ENCODE results near the gene LRCH1. TPM values are rescaled to one million over a fixed set of nuclear protein-coding genes. Genes with fewer than 3 reads are reported as not detected.

Gene LRCH1
- total and polyA plus RNA-seq, 2 experiments from 2014 or later: 3.9 to 9.2 TPM

DNA sequence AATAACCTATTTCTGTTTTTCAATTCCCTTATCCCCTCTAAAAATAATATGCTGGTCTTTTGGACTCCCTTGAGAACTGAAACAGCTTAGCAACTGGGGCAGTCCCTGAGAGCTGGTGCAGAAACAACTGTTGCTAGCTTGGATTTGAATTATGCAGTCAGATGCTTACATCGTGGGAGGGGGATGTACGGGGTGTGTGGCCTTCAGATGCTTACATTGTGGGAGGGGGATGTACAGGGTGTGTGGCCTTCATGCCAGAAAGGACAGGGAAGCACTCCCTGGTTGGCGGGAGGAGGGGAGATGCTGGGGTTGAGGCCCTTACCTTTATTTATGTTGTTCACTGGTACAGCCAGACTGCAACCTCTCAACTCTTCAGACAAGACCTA, 25.6 kb downstream of the LRCH1 start:
- ATAC-seq: no peak

More for the DNA sequence above, 25.6 kb downstream of the LRCH1 start:
- Histone ChIP-seq H2AFZ (no peak overlapping the region), H3K4me2 (no peak overlapping the region), H3K4me3 (no peak overlapping the region), H3K36me3 (ENCODE audit: insufficient read depth) (no peaks in the 10 kb centered on the region), H3K79me2 (replicated peaks; ENCODE audit: insufficient read depth) (peaks cover 27% of the 10 kb centered on the region), H3F3A (replicated peaks; ENCODE audit: low read depth) (no peaks in the 10 kb centered on the region), H3K4me1 (ENCODE audit: insufficient read depth) (0 out of 2 replicates have a peak, but pooled peaks cover 12% of the 10 kb centered on the region), H3K9me2 (ENCODE audit: insufficient read depth) (no peaks in the 10 kb centered on the region), H3K27ac (ENCODE audit: low read depth) (no peak overlapping the region), H4K20me1 (replicated peaks; ENCODE audit: insufficient read depth) (0 out of 2 replicates have a peak, but pooled peaks cover 9% of the 10 kb centered on the region), H3K27me3 (ENCODE audit: insufficient read depth) (no peaks in the 10 kb centered on the region)
- TF ChIP-seq EZH2phosphoT487 (IDR thresholded peaks at IDR 0.05; ENCODE audit: unreplicated experiment) (no peak), CREB1 (CRISPR knock-in tag; IDR thresholded peaks at IDR 0.05; ENCODE audit: low read depth) (no peak), REST (IDR thresholded peaks at IDR 0.05; ENCODE audit: unreplicated experiment) (no peak), STAT1 (IDR thresholded peaks at IDR 0.05; ENCODE audit: unreplicated experiment) (no peak), ZNF114 (CRISPR knock-in tag; IDR thresholded peaks at IDR 0.05) (no peak), ZNF331 (CRISPR knock-in tag; IDR thresholded peaks at IDR 0.05; ENCODE audit: low read depth) (no peak), JUNB (IDR thresholded peaks at IDR 0.05; ENCODE audit: unreplicated experiment) (no peak), POLR2AphosphoS5 (IDR thresholded peaks at IDR 0.05; ENCODE audit: low read depth) (no peak), EZH2 (IDR thresholded peaks at IDR 0.05; ENCODE audit: low read depth, unreplicated experiment) (no peak), NANOG (IDR thresholded peaks at IDR 0.05; ENCODE audit: borderline replicate concordance) (no peak)
- TF ChIP-seq, protein P1, sequence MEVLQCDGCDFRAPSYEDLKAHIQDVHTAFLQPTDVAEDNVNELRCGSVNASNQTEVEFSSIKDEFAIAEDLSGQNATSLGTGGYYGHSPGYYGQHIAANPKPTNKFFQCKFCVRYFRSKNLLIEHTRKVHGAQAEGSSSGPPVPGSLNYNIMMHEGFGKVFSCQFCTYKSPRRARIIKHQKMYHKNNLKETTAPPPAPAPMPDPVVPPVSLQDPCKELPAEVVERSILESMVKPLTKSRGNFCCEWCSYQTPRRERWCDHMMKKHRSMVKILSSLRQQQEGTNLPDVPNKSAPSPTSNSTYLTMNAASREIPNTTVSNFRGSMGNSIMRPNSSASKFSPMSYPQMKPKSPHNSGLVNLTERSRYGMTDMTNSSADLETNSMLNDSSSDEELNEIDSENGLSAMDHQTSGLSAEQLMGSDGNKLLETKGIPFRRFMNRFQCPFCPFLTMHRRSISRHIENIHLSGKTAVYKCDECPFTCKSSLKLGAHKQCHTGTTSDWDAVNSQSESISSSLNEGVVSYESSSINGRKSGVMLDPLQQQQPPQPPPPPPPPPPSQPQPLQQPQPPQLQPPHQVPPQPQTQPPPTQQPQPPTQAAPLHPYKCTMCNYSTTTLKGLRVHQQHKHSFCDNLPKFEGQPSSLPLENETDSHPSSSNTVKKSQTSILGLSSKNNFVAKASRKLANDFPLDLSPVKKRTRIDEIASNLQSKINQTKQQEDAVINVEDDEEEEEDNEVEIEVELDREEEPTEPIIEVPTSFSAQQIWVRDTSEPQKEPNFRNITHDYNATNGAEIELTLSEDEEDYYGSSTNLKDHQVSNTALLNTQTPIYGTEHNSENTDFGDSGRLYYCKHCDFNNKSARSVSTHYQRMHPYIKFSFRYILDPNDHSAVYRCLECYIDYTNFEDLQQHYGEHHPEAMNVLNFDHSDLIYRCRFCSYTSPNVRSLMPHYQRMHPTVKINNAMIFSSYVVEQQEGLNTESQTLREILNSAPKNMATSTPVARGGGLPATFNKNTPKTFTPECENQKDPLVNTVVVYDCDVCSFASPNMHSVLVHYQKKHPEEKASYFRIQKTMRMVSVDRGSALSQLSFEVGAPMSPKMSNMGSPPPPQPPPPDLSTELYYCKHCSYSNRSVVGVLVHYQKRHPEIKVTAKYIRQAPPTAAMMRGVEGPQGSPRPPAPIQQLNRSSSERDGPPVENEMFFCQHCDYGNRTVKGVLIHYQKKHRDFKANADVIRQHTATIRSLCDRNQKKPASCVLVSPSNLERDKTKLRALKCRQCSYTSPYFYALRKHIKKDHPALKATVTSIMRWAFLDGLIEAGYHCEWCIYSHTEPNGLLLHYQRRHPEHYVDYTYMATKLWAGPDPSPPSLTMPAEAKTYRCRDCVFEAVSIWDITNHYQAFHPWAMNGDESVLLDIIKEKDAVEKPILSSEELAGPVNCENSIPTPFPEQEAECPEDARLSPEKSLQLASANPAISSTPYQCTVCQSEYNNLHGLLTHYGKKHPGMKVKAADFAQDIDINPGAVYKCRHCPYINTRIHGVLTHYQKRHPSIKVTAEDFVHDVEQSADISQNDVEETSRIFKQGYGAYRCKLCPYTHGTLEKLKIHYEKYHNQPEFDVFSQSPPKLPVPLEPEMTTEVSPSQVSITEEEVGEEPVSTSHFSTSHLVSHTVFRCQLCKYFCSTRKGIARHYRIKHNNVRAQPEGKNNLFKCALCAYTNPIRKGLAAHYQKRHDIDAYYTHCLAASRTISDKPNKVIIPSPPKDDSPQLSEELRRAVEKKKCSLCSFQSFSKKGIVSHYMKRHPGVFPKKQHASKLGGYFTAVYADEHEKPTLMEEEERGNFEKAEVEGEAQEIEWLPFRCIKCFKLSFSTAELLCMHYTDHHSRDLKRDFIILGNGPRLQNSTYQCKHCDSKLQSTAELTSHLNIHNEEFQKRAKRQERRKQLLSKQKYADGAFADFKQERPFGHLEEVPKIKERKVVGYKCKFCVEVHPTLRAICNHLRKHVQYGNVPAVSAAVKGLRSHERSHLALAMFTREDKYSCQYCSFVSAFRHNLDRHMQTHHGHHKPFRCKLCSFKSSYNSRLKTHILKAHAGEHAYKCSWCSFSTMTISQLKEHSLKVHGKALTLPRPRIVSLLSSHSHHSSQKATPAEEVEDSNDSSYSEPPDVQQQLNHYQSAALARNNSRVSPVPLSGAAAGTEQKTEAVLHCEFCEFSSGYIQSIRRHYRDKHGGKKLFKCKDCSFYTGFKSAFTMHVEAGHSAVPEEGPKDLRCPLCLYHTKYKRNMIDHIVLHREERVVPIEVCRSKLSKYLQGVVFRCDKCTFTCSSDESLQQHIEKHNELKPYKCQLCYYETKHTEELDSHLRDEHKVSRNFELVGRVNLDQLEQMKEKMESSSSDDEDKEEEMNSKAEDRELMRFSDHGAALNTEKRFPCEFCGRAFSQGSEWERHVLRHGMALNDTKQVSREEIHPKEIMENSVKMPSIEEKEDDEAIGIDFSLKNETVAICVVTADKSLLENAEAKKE (CRISPR knock-in tag; IDR thresholded peaks at IDR 0.05): no peak
- TF ChIP-seq, protein P2, sequence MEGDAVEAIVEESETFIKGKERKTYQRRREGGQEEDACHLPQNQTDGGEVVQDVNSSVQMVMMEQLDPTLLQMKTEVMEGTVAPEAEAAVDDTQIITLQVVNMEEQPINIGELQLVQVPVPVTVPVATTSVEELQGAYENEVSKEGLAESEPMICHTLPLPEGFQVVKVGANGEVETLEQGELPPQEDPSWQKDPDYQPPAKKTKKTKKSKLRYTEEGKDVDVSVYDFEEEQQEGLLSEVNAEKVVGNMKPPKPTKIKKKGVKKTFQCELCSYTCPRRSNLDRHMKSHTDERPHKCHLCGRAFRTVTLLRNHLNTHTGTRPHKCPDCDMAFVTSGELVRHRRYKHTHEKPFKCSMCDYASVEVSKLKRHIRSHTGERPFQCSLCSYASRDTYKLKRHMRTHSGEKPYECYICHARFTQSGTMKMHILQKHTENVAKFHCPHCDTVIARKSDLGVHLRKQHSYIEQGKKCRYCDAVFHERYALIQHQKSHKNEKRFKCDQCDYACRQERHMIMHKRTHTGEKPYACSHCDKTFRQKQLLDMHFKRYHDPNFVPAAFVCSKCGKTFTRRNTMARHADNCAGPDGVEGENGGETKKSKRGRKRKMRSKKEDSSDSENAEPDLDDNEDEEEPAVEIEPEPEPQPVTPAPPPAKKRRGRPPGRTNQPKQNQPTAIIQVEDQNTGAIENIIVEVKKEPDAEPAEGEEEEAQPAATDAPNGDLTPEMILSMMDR (conservative IDR thresholded peaks at IDR 0.05; ENCODE audit: low read depth in 2 of 2): no peak
- TF ChIP-seq, protein P3, sequence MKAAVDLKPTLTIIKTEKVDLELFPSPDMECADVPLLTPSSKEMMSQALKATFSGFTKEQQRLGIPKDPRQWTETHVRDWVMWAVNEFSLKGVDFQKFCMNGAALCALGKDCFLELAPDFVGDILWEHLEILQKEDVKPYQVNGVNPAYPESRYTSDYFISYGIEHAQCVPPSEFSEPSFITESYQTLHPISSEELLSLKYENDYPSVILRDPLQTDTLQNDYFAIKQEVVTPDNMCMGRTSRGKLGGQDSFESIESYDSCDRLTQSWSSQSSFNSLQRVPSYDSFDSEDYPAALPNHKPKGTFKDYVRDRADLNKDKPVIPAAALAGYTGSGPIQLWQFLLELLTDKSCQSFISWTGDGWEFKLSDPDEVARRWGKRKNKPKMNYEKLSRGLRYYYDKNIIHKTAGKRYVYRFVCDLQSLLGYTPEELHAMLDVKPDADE (IDR thresholded peaks at IDR 0.05): no peak
- Mint-ChIP-seq H3K4me3 (no peak overlapping the region), H3K4me1 (peaks cover 27% of the 10 kb centered on the region; the same call in 2 of the 3 replicates), H3K27ac (no peak overlapping the region), H3K36me3 (ENCODE audit: low read depth) (no peaks in the 10 kb centered on the region), H3K27me3 (ENCODE audit: insufficient read depth, low read depth, poor library complexity) (no peaks in the 10 kb centered on the region), H3K9me3 (no peaks in the 10 kb centered on the region)
- no peak for DNase-seq (ENCODE audit: low spot score)
